ENCODE data around the gene ATP6V1G2.
"Not testable (repeated sequence)": the region's sequence is repeated elsewhere in the genome, so short reads cannot be mapped to it uniquely, and the experiment has no call there.

Gene ATP6V1G2

GRCh38 chr6:31575335-31575901, 29.0 kb upstream of the ATP6V1G2 start, which contains the start of gene TNF:
Gene TNF (plus strand): TSS chr6:31575565. CDS start chr6:31575742, 177 bp downstream.
- no peak for DNase-seq

- no peak for DNase-seq
Observed at GRCh38 chr6:31574106-31575061, 28.0 kb upstream of the ATP6V1G2 start.

- no peak for DNase-seq
Observed at GRCh38 chr6:31573239-31574105, 27.1 kb upstream of the ATP6V1G2 start.

DNA sequence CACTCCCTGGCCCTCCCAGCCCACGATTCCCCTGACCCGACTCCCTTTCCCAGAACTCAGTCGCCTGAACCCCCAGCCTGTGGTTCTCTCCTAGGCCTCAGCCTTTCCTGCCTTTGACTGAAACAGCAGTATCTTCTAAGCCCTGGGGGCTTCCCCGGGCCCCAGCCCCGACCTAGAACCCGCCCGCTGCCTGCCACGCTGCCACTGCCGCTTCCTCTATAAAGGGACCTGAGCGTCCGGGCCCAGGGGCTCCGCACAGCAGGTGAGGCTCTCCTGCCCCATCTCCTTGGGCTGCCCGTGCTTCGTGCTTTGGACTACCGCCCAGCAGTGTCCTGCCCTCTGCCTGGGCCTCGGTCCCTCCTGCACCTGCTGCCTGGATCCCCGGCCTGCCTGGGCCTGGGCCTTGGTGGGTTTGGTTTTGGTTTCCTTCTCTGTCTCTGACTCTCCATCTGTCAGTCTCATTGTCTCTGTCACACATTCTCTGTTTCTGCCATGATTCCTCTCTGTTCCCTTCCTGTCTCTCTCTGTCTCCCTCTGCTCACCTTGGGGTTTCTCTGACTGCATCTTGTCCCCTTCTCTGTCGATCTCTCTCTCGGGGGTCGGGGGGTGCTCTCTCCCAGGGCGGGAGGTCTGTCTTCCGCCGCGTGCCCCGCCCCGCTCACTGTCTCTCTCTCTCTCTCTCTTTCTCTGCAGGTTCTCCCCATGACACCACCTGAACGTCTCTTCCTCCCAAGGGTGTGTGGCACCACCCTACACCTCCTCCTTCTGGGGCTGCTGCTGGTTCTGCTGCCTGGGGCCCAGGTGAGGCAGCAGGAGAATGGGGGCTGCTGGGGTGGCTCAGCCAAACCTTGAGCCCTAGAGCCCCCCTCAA, 25.9 kb upstream of the ATP6V1G2 start, which contains the start of gene LTA:
Gene LTA, plus strand, starts transcription at position 249 of the 871 bp plus-strand sequence. Its CDS starts 454 bp downstream, at position 703.
- DNase-seq: no peak

DNA sequence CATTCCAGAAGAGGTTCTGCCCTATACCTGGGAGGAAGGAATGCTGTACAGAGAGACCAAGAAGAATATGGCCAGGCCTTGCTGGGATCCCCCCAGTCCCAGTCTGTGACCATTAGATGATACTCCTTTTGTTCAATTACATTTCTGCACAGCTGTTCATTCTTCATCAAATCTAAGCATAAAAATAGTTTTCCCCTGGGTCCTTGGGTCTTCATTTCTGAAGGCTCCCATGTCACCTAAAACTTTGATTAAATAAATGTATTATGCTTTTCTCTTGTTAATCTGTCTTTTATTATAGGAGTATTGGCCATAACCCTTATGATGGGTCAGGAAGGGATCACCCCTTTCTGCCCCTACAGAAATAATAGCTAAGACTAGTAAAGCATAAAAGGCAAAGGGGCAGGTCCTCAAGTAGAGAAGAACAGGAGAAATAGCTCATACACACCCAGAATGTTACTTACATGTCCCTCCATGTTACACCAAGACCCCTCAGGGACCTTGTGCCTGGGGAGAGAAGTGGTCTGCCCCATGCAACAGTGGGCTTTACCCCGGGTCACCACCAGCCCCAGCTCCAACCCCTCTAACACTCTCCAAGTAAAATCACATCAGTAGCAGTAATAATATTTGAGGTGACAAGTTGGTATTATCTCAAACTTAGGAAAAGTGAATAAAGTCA, 23.6 kb upstream of the ATP6V1G2 start:
- no peak for DNase-seq

DNA sequence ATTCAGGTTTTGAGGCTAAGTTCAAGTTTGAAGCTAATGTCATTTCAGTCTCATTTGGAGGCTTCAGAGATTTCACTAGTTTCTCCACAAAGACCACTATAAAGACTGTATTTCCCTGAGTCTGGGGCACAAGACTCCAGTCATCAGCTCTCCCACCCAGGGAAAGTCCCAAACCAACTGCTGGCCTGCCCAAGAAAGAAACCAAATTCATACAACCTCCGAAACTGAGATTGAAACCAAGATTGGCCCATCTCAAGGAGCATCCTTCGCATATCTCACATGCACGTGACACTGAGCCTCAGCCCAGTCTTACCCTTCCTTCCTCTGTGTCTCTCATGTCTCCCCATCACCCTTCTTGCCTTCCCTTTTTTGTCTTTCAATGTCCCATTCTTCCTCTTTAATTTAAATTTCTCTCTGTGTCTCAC, 22.1 kb upstream of the ATP6V1G2 start:
- DNase-seq: no peak

DNA sequence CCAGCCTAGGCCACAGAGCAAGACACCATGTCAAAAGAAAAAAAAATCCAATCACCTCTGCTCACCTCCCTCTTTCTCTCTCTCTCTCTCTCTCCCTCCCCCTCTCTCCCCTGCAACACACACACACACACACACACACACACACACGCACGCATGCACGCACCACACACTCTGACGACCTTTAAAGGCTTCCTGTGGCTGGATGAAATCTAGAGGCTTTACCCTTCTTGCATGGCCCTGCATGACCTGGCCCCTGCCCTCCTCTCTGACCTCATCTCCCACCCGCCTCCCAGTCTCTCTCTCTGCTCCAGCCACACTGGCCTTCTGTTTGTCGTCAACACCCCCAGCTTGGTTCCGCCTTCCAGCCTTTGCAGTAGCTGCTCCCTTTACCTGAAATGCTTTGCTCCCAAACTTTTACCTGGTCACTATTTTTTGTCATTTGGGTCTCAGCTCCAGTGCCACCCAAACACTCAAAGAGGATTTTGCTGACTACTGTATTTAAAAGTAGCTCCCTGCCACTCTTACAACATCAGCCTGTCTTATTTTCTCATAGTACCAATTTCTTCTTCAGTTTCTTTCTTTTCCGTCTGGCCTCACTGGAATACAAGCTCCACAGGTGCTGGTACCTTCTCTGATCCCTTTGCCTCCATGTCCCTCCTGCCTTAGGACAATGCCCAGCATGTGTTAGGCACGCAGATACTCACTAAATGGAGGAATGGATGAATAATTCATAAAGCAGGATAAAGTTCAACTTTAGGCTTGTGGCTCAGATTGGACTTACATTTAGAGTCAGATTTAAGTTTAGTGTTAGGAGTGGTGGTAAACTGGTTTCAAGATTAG, 21.3 kb upstream of the ATP6V1G2 start:
- DNase-seq: no peak

- DNase-seq: no peak
Observed at GRCh38 chr6:31560697-31561058, 14.3 kb upstream of the ATP6V1G2 start.

DNA sequence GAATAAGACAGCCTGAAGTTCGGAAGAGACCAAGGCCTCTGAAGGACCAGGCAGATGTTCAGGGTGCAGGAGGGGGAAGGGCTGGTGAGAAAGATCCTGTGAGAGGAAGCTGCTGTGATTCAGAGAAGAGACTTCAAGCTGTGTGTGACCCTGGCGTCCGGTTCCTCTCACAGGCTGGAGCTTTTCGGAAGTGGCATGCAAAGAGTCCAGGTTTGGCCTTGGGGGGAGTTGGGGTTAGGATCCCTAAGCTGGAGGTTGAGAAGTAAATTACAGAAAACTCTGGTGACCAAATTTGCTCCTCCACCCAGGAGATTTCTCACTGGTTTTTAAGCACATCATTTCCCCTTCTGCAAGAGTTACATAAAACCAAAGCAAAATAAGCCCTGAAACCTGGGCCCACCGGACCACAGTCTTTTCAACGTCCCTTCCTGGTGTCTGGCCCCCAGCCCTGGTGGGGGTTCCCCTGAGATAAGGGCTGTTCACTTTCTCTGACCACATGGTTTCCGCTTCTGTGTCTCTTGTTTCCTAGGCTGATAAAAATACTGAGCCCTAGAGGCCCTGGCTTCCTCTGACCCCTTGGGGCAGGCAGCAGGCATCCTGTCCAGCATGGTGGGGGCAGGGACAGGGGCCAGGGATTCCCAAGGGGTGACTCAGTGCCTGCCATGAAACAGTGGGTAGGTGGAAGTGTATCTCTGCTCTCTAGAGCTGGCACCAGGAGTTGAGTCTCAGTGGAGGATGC, 13.7 kb upstream of the ATP6V1G2 start:
- no peak for DNase-seq

GRCh38 chr6:31559606-31559957, 13.2 kb upstream of the ATP6V1G2 start:
- DNase-seq: no peak

- DNase-seq: no peak
Observed at GRCh38 chr6:31558631-31559500, 12.5 kb upstream of the ATP6V1G2 start.

DNA sequence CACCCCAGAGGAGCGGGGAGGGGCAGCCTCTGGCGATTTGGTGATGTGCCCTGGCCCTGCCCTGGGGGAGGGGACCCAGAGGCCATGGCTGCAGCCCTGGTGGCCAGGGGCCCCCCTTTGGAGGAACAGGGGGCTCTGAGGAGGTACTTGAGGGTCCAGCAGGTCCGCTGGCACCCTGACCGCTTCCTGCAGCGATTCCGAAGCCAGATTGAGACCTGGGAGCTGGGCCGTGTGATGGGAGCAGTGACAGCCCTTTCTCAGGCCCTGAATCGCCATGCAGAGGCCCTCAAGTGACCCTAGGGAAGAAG, 11.9 kb upstream of the ATP6V1G2 start:
- DNase-seq: no peak

GRCh38 chr6:31557443-31558317, 11.3 kb upstream of the ATP6V1G2 start:
- DNase-seq: no peak

DNA sequence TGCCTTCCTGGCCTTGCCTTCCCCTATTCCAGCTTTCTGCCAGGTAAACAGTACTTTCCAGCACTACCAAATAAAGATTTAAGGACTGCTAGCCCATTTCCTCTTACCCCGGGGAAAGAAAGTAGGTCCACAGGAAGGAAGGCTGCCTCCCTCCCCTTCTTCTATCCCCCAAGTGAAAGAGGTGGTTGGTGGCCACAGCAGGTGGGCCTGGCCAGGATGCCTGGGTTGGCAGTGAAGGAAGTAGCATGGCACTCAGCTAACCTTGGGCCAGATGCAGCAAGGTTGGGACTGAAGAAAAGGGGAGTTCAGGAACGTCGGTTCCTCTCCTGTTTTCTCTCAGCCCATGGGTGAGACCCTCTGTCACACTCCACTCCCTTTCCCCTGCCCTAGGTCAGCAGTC, 9.9 kb upstream of the ATP6V1G2 start:
- DNase-seq: no peak

GRCh38 chr6:31551371-31551770, 5.0 kb upstream of the ATP6V1G2 start:
- not testable (repeated sequence) for DNase-seq

- DNase-seq: no peak
Observed at GRCh38 chr6:31548544-31548873, 2.1 kb upstream of the ATP6V1G2 start.

- no peak for DNase-seq
Observed at GRCh38 chr6:31547727-31548543, 1.5 kb upstream of the ATP6V1G2 start.
